Stimulated activated CD8-positive, alpha-beta memory T cell treated with anti-CD3 and anti-CD28 coated beads, Interleukin-15, amount 100 ng/mL, for 4 hours (primary cell): ENCODE measurements around the gene TALDO1.
A peak's percentile ranks its signal among the peaks of the same experiment; 100 is the strongest.

Experiments
- DNase-seq, 2 donors: peaks; one replicate each; pipeline ENCODE4 v3.0.0-alpha.2; 2020; ENCODE audit warnings: low read depth in 2 of 2

TALDO1 gene

DNA sequence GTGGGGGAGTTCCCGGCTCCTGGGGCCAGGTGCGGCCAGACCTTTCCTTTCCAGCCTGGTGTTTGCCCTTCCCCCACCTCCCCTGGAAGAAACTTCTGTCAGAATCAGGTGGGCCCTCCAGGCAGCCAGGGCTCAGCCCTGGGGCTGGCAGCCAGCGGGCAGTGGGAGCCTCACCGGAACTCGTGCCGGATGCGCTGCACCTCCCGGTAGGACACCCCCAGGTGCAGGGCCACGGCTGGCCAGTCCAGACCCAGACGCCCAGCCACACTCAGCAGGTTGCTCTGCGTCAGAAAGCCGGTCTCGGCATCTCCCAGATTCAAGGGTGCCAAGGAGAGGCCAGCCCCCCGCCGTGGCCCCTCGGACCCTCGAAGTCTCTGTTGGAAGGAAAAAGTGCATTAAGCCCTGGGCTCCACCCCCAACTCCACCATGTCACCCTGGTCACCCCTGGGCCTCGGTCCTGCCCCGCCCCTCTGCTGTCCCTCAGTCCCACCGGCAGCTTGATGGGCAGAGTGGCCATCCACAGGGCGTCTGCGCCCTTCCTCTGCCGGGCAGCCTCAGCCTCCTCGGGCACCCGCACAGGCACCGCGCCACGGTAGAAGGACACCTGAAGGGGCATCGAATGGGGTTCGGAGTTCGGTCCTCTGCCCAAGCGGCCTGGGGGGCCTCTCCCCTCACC is 52.5 kb downstream of the TALDO1 start:
- no peak for DNase-seq

DNA sequence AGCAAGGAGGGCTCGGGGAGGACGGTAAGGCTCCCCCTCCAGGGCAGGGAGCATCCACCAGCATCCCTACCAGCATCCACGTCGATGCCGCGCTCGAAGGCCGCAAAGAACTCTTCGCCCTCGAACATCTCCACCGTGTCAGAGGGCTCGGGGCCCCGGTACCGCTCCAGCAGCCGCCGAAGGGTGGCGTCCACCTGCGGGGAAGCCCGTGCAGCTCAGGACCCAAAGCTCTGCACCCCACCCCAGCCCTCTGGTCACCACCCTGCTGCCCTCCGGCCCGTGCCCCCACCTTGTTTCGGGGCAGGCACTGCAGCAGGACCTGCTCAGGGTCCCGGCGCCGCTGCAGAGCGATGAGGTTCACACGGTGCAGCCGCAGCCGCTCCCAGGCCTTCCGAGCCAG is 53.2 kb downstream of the TALDO1 start:
- DNase-seq, result no peak

DNA sequence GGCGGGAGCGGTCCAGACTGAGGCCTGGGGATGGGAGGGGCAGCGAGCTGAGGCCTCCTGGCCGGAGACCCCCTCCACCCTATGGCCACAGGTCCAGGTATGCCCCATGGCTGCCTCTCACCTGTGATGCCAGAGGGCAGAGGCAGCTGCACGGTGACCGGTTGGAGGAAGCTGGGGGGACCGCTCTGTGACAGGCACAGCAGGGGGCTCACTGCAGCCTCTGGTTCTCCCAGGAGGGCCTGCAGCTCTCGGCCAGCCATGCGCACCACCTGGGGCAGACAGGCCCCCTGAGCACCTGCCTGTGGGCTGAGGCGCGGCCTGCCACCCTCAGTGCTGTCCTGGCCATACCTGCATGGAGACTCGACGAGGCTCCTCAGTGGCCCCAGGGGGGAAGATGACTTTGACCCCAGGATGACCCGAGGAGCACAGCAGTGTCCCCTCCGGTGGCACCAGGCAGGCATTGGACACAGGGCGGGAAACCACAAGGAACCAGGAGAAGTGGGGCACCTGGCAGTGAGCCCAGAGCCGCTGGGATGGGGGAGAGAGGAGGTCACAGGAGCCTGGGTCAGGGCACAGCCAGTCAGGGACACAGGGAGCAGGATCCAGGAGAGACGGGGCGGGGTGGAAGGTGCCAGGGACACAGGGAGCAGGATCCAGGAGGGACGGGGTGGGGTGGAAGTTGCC is 54.0 kb downstream of the TALDO1 start:
- DNase-seq, result no peak

DNA sequence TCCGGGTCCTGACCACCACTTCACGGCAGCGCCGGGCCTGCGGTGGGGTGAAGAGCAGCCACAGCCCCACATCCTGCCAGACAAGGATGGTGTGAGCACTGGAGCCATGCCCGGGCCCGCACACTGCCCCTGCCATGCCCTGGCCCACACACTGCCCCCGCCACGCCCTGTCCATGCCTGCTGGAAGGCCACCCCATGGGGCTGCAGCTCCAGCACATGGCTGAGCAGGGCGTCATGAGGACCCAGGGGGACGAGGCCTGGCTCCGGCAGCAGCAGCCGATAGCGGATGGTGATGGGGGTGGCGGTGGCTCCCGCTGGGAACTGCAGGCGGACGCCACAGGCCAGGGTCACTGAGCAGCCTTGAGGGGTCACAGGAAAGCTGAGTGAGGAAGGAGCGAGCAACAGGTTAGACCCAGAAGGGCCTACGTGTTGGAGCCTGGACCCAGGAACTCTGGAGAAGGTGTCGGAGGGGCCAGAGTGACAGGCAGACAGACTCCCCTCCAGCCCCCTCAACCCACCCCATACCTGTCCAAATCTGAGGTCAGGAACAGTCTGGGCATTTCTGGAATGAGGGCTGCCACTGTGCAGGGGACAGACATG is 54.9 kb downstream of the TALDO1 start:
- no peak for DNase-seq

DNA sequence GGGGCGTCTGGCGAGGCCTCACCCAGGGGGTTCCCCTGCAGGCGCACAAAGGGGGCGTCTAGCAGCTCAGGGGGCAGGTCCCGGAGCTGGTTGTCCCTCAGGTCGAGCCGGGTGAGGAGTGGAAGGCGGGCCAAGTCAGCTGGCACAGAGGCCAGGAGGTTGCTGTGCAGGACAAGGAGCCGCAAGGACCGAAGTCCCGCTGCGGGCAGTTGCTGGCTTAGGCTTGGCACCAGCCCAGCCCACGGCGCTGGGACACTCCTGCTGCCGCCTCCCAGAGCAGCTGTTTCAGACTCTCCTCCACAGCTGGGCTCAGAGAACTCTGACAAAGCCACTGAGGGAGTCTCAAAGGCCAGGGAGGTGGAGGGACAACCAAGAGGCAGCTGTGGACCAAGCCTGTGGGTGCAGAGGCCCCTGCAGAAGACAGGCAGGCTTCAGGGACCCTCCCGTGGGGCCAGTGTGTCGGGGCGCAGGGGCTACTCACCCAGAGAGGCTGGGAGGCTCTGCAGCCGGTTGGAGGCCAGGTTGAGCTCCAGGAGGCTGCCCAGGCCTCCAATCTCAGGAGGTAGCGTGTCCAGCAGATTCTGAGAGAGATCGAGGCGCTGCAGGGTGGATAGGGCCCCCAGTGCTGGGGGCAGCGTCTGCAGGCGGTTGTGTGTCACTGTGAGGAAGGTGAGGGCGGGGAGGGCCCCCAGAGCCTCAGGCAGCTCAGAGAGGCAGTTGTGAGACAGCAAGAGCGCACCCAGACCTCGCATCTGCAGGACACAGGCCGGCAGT is 55.6 kb downstream of the TALDO1 start:
- no peak for DNase-seq

DNA sequence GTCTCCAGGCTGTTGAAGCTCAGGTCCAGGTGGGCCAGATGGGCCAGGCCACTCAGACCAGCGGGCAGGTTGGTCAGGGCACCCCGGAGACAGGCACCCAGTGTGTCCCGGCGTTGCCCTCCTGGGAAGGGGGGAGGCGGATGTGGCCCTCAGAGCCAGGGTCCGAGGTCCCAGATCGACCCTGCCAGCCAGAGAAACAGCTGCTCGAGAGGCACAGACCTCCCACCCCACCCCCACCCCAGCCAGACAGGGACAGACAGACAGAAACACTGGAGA is 56.1 kb downstream of the TALDO1 start:
- DNase-seq, result no peak

DNA sequence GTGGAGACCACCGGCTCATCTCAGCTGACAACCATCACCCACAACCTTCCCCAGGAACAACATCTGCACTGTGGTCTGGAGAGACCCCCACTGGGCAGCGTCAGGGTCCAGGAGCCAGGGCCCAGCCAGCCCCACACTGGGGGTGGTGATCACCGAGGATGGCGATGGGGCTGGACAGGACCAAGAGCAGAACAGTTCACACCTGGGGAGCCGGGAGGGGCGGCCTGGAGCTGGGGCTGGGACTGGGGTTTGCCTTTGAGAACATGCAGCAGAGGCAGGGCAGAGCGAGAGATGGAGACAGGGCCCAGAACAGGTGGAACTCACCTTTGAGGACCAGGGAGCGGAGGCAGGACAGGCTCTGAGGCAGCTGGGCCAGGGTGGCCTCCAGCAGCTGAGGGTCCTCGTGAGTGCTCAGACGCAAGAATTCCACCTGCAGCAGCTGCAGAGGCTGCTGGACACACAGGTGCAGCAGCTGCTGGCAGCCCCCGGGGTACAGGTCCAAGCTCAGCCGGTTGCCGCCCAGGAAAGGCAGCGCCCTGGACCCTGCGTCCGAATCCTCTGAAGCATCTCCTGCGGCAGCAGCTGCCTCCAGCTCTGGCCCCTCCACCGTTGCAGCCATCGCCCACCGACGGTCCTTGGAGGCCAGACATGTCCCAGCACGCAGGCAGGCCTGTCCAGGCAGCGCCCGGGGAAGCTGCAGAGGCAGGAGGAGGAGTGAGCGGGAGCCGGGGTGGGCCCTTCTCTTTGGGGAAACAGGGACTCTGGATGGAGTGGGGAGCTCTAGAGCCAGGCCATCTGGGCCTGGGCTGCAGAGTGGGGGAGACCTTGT is 56.7 kb downstream of the TALDO1 start:
- DNase-seq, result no peak

DNA sequence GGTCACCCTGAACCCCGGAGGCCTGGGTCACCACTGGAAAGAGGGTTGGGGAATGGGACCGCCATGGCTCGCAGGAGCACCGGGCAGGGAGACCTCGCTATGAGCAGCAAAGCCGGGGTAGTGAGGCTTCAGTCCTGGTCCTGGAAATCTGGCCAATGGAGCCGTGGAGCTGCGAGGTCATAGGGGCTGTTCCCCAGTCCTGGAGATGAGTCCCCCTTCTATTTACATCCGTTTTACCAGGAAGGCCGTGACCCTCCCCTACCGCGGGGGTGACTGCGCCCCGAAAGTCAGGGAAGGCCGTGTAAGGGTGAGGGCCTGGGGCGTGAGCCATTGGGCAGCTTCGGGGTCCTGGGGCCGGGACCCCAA is 57.3 kb downstream of the TALDO1 start:
- no peak for DNase-seq

DNA sequence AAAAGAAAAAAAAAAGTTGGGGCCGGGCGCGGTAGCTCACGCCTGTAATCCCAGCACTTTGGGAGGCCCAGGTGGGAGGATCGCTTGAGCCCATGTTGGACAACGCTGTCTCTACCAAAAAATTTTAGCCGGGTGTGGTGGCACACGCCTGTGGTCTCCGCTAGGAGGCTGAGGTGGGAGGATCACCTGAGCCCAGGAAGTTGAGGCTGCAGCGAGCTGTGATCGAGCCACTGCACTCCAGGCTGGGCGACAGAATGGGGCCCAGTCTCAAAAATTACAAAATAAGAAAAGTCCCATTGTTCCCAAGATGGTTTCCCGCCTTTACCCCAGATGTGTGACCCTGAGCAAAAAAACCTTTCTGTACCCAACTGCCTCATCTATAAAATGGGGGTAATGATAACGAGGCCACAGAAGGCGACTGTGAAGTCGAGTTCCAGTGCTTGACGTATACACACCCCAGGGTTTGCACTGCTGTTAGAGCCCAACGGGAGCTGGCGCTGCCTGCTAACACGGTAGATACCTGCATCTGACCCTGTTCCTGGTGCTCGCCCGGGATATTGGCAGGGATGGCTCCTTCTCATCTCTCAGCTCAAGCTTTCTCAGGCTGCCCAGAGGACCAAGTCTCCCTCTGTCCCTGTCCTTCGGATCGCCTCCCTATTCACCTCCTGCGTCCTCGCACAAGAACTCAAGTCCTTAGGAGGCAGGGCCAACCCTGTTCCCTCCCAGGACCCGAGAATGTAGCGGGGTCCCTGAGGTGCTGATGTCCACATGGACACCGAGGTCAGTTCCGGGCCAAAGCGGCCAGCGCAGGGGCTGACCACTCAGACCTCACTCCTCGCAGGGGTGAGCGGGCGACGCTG is 61.4 kb downstream of the TALDO1 start:
- no peak for DNase-seq

DNA sequence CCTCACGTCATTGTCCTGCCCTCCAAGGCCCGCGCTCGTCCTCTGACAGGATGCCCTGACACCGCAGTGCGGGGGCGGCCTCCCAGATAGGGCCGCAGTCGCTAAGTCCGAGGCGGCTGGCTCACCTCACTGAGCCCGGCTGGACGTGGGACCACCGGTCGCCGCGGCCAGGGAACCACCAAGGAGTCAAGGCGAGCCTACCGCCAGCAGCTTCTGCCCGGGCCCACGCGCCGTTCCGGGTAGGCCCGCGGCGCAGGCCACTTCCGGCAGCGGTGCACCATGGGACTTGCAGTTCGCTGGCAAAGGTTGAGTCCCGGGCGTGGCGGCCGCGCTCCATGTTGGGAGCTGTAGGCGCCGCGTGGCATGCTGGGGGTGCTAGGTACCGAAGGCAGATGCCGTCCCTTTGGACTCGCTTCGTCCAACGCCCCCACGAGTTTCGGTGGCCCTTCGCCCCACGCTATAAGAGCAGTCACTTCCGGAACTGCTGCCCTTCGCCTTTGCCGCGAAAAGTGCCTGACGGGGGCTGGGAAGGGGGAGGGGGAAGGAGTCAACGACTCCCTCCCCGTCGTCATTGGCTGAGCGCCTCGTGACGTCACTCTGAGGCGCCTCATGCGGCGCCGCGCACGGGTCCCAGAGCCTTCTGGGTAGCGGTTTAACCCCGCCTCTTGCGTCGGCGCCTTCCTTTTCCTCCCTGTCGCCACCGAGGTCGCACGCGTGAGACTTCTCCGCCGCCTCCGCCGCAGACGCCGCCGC is 62.2 kb downstream of the TALDO1 start, which contains the start of gene RPLP2:
Gene RPLP2, plus strand, starts transcription at position 681 of the 753 bp plus-strand sequence. CDS start 268 bp downstream, outside the sequence.
- DNase-seq, result peak; percentile 97 to 98

DNA sequence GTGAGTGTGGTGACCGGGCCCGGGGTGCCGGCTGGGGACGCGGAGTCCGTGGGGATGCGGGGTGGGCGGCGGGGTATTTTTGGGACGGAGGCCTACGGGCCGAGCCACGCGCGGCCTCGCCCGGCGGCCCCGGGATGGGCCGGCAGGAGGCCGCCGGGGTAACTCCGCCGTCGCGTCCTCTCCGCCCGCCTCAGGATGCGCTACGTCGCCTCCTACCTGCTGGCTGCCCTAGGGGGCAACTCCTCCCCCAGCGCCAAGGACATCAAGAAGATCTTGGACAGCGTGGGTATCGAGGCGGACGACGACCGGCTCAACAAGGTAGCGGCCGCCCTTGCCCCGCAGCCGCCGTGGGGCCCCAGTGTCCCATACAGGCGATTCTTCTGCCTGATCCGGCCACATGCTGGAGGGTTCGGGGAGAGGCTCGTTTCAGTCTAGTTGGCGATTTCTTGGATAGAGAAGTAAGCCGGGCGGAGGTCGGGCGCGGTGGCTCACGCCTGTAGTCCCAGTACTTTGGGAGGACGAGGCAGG is 62.8 kb downstream of the TALDO1 start:
- no peak for DNase-seq

DNA sequence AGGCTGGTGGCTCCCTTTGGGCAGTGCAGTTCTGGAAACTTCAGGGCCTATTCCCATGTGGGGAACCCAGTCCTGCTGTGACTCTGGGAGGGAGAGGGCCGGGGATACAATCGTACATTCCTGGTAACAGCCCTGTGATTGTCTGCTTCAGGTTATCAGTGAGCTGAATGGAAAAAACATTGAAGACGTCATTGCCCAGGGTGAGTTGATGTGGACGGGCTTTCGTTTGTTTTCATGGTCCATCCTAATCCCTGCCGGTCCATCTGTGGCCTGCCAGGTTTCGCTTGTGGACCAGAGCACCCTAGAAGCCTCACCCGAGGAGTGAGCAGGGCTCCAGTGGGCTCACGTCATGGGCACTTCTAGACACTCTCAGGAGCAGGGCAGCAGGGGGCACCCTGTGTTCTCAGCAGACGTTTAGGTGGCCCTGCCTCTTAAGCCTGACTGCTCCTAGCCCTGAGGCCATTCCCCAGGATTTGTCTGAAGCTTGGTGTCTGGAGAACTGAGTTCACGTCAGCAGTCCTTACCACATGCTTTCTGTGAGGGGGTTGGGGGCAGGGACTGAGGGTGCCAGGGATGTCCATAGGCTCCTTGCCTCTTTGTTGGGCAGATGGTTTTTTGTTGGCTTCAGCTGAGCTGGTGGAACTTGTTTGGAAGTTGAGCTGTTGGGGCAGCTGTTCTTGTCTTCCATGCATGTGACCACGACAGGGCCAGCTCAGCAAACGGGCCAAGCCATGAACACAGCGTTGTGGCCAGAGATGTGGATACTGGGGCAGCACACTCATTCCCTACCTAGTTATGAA is 64.4 kb downstream of the TALDO1 start:
- no peak for DNase-seq

DNA sequence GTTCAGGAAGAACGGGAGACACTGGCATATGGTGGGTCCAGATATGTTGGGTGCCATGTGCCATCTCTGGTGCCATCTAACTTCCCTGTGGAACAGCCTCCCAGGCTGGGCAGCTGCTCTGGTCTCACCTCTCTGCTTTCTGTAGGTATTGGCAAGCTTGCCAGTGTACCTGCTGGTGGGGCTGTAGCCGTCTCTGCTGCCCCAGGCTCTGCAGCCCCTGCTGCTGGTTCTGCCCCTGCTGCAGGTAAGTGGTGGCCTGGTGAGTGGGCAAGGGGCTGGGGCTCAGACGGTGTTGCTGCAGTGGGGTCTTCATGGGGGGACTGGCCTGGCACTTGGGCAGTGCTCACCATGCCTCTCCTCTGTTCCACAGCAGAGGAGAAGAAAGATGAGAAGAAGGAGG is 65.1 kb downstream of the TALDO1 start:
- no peak for DNase-seq

DNA sequence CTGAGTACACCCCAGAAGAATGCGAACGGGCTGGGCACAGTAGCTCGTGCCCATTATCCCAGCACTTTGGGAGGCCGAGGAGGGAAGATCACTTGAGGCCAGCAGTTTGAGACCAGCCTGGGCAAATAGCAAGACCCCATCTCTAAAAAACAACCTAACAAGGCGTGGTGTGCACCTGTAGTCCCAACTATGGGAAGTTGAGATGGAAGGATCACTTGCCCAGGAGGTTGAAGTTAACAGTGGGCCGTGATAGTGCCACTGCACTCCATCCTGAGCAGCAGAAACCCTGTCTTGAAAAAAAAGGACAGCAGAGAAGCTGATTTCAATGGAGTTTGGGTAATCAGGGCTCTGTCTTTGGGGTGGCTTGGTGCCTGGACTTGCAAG is 65.8 kb downstream of the TALDO1 start:
- DNase-seq, result no peak

DNA sequence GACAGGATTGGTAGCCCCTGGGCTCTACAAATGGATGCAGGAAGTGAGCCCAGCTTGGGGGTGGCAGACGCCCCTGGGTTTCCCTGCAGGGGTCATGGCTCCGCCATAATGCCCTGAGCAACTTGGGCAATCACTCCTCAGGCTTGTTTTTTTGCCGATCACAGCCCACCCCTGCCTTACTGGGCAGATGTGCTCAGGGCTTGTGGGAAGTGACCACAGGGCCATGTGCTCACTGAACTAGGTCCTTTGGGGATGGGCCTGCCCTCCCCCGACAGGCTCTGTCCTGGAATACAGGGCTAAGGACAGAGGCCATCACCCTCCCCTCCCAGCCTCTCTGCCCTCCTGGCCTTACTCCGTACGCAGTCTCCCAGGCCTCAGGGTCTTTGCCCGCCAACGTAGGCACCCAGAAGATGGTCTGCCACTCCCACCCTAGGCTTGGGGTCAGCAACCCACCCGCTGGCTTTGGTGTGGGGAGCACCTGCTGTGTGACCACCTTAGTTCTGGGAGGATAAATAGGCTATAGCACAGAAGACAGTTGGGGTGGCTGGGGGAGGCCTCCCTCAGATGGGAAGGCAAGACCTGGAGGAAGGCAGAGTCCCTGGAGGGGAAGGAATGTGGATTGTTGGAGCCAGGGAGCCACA is 66.3 kb downstream of the TALDO1 start:
- no peak for DNase-seq
